T-cell (primary cell): ENCODE data around the gene CFAP54. TPM values are rescaled to one million over a fixed set of nuclear protein-coding genes. Genes with fewer than 3 reads are reported as not detected.

Experiments
- ATAC-seq, 4 experiments: fragments of 200-7000 bp in 3 of 4; fragments of 150-1000 bp in 1 of 4; cut with Tn5 transposase; replicated peaks in 1 of 4; 1 replicate in 3 of 4; 2 replicates in 1 of 4; pipeline ENCODE4 v1.10.0; 2021; ENCODE audit warnings: moderate library complexity in 3 of 4, mild to moderate bottlenecking in 2 of 4, moderate number of reproducible peaks in 1 of 4
- CTCF ChIA-PET, 2 donors: fragments of 300-600 bp; sonication (Branson Sonifier 250); formaldehyde crosslinking; loops; one replicate each; lab custom pipeline; 2022; ENCODE audit warnings: antibody characterized with exemption in 2 of 2; lab: Charles Lee
- POLR2A ChIA-PET, 2 donors: fragments of 300-600 bp; sonication (Branson Sonifier 250); formaldehyde crosslinking; loops; one replicate each; lab custom pipeline; 2022; ENCODE audit warnings: antibody characterized with exemption in 2 of 2; lab: Charles Lee
- DNase-seq, 35 experiments: peaks; one replicate each; pipeline versions ENCODE4 v3.0.0 to v3.0.0-alpha.2; 2013 to 2023
- H3K27ac ChIP-seq: one replicate; pipeline ENCODE4 v1.5.1; 2013; ENCODE audit warnings: low read length
- H3K27me3 ChIP-seq, 2 experiments: replicated peaks in 1 of 2; 1 replicate in 1 of 2; 2 replicates in 1 of 2; pipeline versions ENCODE4 v1.6.1 to v1.7.0; 2013; ENCODE audit warnings: low read length in 1 of 2, mixed read lengths in 1 of 2; ENCODE audit not compliant: control insufficient read depth in 2 of 2, insufficient read depth in 2 of 2; ENCODE audit errors: extremely low read depth in 1 of 2
- H3K36me3 ChIP-seq, 2 donors: 1 replicate in 1 of 2; 2 replicates in 1 of 2; pipeline versions ENCODE4 v1.6.1 to v1.7.0; 2013; ENCODE audit warnings: low read length in 1 of 2; ENCODE audit not compliant: control insufficient read depth in 2 of 2, insufficient read depth in 1 of 2; ENCODE audit errors: extremely low read depth in 1 of 2
- H3K4me1 ChIP-seq, 2 experiments: 1 replicate in 1 of 2; 2 replicates in 1 of 2; pipeline versions ENCODE4 v1.6.1 to v1.7.0; 2013; ENCODE audit warnings: low read length in 2 of 2, mixed read lengths in 1 of 2; ENCODE audit not compliant: insufficient read depth in 2 of 2, control insufficient read depth in 1 of 2; ENCODE audit errors: extremely low read depth in 1 of 2
- H3K4me3 ChIP-seq, 2 donors: 1 replicate in 1 of 2; 2 replicates in 1 of 2; pipeline versions ENCODE4 v1.5.1 to v1.7.0; 2013; ENCODE audit warnings: mild to moderate bottlenecking in 2 of 2, low read length in 1 of 2, moderate library complexity in 1 of 2; ENCODE audit not compliant: control insufficient read depth in 1 of 2; ENCODE audit errors: extremely low read depth in 1 of 2
- H3K9me3 ChIP-seq: 2 replicates; pipeline ENCODE4 v1.7.0; 2013
- H3K27ac Mint-ChIP-seq, 2 donors: one replicate each; pipeline ENCODE4 v1.8.0; 2020 to 2021; ENCODE audit warnings: mild to moderate bottlenecking in 2 of 2, mixed read lengths in 2 of 2
- H3K27me3 Mint-ChIP-seq, 2 donors: one replicate each; pipeline ENCODE4 v1.8.0; 2021 to 2022; ENCODE audit warnings: mixed read lengths in 2 of 2
- H3K36me3 Mint-ChIP-seq: one replicate; pipeline ENCODE4 v1.8.0; 2021; ENCODE audit warnings: mixed read lengths
- H3K4me1 Mint-ChIP-seq, 3 donors: one replicate each; pipeline ENCODE4 v1.8.0; 2020 to 2022; ENCODE audit warnings: mixed read lengths in 3 of 3, mild to moderate bottlenecking in 1 of 3
- H3K4me3 Mint-ChIP-seq, 3 donors: one replicate each; pipeline ENCODE4 v1.8.0; 2020 to 2022; ENCODE audit warnings: mild to moderate bottlenecking in 3 of 3, mixed read lengths in 3 of 3, moderate library complexity in 3 of 3
- H3K9me3 Mint-ChIP-seq, 3 donors: one replicate each; pipeline ENCODE4 v1.8.0; 2020 to 2022; ENCODE audit warnings: mixed read lengths in 3 of 3
- WGBS: methylation state at CpG from one replicate; pipeline ENCODE4 v1.1.5; 2013; ENCODE audit warnings: missing lambda C conversion rate; ENCODE audit not compliant: insufficient coverage; 5-methylcytosine and 5-hydroxymethylcytosine counted together
- total RNA-seq, 35 experiments: library from RNA in 6 of 35; stranded (reverse) in 6 of 35; fragments of 120-200 nt in 1 of 35; gene quantifications; one replicate each; pipeline versions ENCODE4 v1.2.1 to v1.2.4 and lab custom pipeline; 2013 to 2026

Gene CFAP54
- total RNA-seq, 5 donors from 2014 or later (not counting 1 experiment from before 2014, with no cell fraction given), result 0.47 to 0.95 (median 0.90) TPM

- H3K4me1 ChIP-seq, result peaks cover 12 to 22% of the 10 kb centered on the region in 2 experiments
- H3K27me3 Mint-ChIP-seq, result peaks cover 0 to 1% of the 10 kb centered on the region in 2 donors
- DNase-seq, result peak in 2 of 35 experiments; percentile 2 to 5
- H3K27me3 ChIP-seq, result no peaks in the 10 kb centered on the region
- WGBS, result 0% methylated on average over 1 of the region's 9 CpGs
- peak overlapping the region; percentile 92 to 97 for H3K27ac Mint-ChIP-seq
- no peak for ATAC-seq
- no peaks in the 10 kb centered on the region for H3K9me3 ChIP-seq
- H3K27ac ChIP-seq, result peak overlapping the region; percentile 98
- H3K9me3 Mint-ChIP-seq, result no peaks in the 10 kb centered on the region
- CTCF ChIA-PET, result interaction anchor here in 1 of 2 donors (0.5 to 0.6 kb wide), 2 partner anchors 1351 to 1645 kb away, joined by 3 to 9 read pairs; no protein-coding TSS in a partner anchor
- POLR2A ChIA-PET, result interaction anchor here in 1 of 2 donors (0.6 kb wide), 2 partner anchors 23 to 81 kb away, joined by 3 to 7 read pairs; no protein-coding TSS in a partner anchor
- no peaks in the 10 kb centered on the region for H3K36me3 ChIP-seq
- peak overlapping the region; percentile 95 to 96 (median 96) for H3K4me3 Mint-ChIP-seq
- peak overlapping the region; percentile 85 to 98 for H3K4me3 ChIP-seq
- peaks cover 3% of the 10 kb centered on the region for H3K36me3 Mint-ChIP-seq
- peaks cover 45 to 47% (median 46%) of the 10 kb centered on the region in 3 donors for H3K4me1 Mint-ChIP-seq
These were observed 417.1 kb downstream of the CFAP54 start for GRCh38 chr12:96906498-96906848.

GRCh38 chr12:96906849-96907670 lies 417.7 kb downstream of the CFAP54 start, which contains the start of gene NEDD1:
NEDD1 (plus strand) TSS chr12:96907257; CDS start chr12:96909760, 2,503 bp downstream.
- Histone ChIP-seq H3K27me3 (no peaks in the 10 kb centered on the region), H3K36me3 (no peaks in the 10 kb centered on the region), H3K4me3 (peak within 1 kb of the TSS; percentile 85 to 98), H3K27ac (peak within 1 kb of the TSS; percentile 98), H3K9me3 (no peaks in the 10 kb centered on the region), H3K4me1 (peaks cover 12 to 22% of the 10 kb centered on the region in 2 experiments)
- ChIA-PET POLR2A (interaction anchor here in 1 of 2 donors (0.6 to 1.0 kb wide), 3 partner anchors 27 to 80 kb away, joined by 3 to 7 read pairs (median 5); no protein-coding TSS in a partner anchor), CTCF (interaction anchor here (0.5 to 0.6 kb wide), 3 partner anchors 1351 to 1686 kb away, joined by 3 to 9 read pairs (median 4); no protein-coding TSS in a partner anchor)
- DNase-seq (peak; percentile 55 to 88 (median 75)), ATAC-seq (peak; percentile 86 to 87 (median 86))
- Mint-ChIP-seq H3K36me3 (peaks cover 3% of the 10 kb centered on the region), H3K4me3 (peak within 1 kb of the TSS; percentile 95 to 96 (median 96)), H3K27ac (peak within 1 kb of the TSS; percentile 95 to 97), H3K4me1 (peaks cover 48 to 50% (median 49%) of the 10 kb centered on the region in 3 donors), H3K27me3 (peaks cover 0 to 1% of the 10 kb centered on the region in 2 donors), H3K9me3 (no peaks in the 10 kb centered on the region)
- WGBS, result under 1% methylated on average over 64 of the region's 68 CpGs

- H3K4me1 ChIP-seq, result peaks cover 12 to 24% of the 10 kb centered on the region in 2 experiments
- no peaks in the 10 kb centered on the region for H3K9me3 ChIP-seq
- WGBS, result 6% methylated on average over 18 of the region's 23 CpGs
- DNase-seq, result peak in 21 of 35 experiments; percentile 1 to 47 (median 10)
- peak overlapping the region; percentile 95 to 96 (median 96) for H3K4me3 Mint-ChIP-seq
- peak; percentile 23 to 32 (median 26) for ATAC-seq
- H3K4me3 ChIP-seq, result peak overlapping the region; percentile 85 to 98
- H3K27me3 ChIP-seq, result no peaks in the 10 kb centered on the region
- H3K27ac Mint-ChIP-seq, result peak overlapping the region; percentile 95 to 97
- no peaks in the 10 kb centered on the region for H3K9me3 Mint-ChIP-seq
- POLR2A ChIA-PET, result interaction anchor here (0.5 to 1.0 kb wide), 3 partner anchors 26 to 630 kb away, joined by 3 to 5 read pairs (median 3); no protein-coding TSS in a partner anchor
- H3K4me1 Mint-ChIP-seq, result peaks cover 50 to 51% (median 51%) of the 10 kb centered on the region in 3 donors
- no peaks in the 10 kb centered on the region for H3K36me3 ChIP-seq
- H3K36me3 Mint-ChIP-seq, result peaks cover 3% of the 10 kb centered on the region
- H3K27ac ChIP-seq, result peak overlapping the region; percentile 98
- peaks cover 0 to 1% of the 10 kb centered on the region in 2 donors for H3K27me3 Mint-ChIP-seq
- CTCF ChIA-PET, result interaction anchor here in 1 of 2 donors (0.6 kb wide), 1 partner anchor 1685 kb away, joined by 4 read pairs; no protein-coding TSS in a partner anchor
These were observed 418.5 kb downstream of the CFAP54 start for GRCh38 chr12:96907671-96908422.

- ATAC-seq, result no peak
- peaks cover 50 to 55% (median 55%) of the 10 kb centered on the region in 3 donors for H3K4me1 Mint-ChIP-seq
- Histone ChIP-seq H3K4me1 (peaks cover 12 to 24% of the 10 kb centered on the region in 2 experiments), H3K4me3 (peak overlapping the region; percentile 85 to 98), H3K27ac (peak overlapping the region; percentile 98), H3K27me3 (no peaks in the 10 kb centered on the region), H3K36me3 (no peaks in the 10 kb centered on the region), H3K9me3 (no peaks in the 10 kb centered on the region)
- H3K27ac Mint-ChIP-seq, result peak overlapping the region; percentile 95 to 97
- 100% methylated on average over 2 of the region's 3 CpGs for WGBS
- CTCF ChIA-PET, result interaction anchor here in 1 of 2 donors (0.7 kb wide), 1 partner anchor 19 kb away, joined by 4 read pairs; no protein-coding TSS in a partner anchor
- POLR2A ChIA-PET, result interaction anchor here in 1 of 2 donors (0.5 kb wide), 1 partner anchor 630 kb away, joined by 3 read pairs; no protein-coding TSS in a partner anchor
- no peak for DNase-seq
- H3K36me3 Mint-ChIP-seq, result peaks cover 3% of the 10 kb centered on the region
- H3K9me3 Mint-ChIP-seq, result no peaks in the 10 kb centered on the region
- peaks cover 0 to 1% of the 10 kb centered on the region in 2 donors for H3K27me3 Mint-ChIP-seq
- H3K4me3 Mint-ChIP-seq, result peak overlapping the region; percentile 95 to 96 (median 96)
These were observed 419.0 kb downstream of the CFAP54 start for GRCh38 chr12:96908423-96908675.

GRCh38 chr12:96912261-96912660 lies 422.9 kb downstream of the CFAP54 start:
- CTCF ChIA-PET, result interaction anchor here in 1 of 2 donors (0.7 to 0.9 kb wide), 2 partner anchors 15 to 28 kb away, joined by 3 to 6 read pairs; no protein-coding TSS in a partner anchor
- ATAC-seq (no peak), DNase-seq (no peak)
- Mint-ChIP-seq H3K27me3 (no peaks in the 10 kb centered on the region), H3K36me3 (peaks cover 18% of the 10 kb centered on the region), H3K27ac (no peak overlapping the region), H3K4me3 (no peak overlapping the region), H3K4me1 (peaks cover 58 to 65% (median 63%) of the 10 kb centered on the region in 3 donors), H3K9me3 (peaks cover 0 to 7% (median 6%) of the 10 kb centered on the region in 3 donors)
- no peak overlapping the region for H3K27ac ChIP-seq
- no peak overlapping the region for H3K4me3 ChIP-seq
- no peaks in the 10 kb centered on the region for H3K9me3 ChIP-seq
- POLR2A ChIA-PET, result interaction anchor here in 1 of 2 donors (0.5 to 0.7 kb wide), 2 partner anchors 661 to 1654 kb away, joined by 4 to 9 read pairs; no protein-coding TSS in a partner anchor
- 100% methylated on average over 1 of the region's 2 CpGs for WGBS
- H3K27me3 ChIP-seq, result no peaks in the 10 kb centered on the region
- H3K4me1 ChIP-seq, result peaks cover 10 to 16% of the 10 kb centered on the region in 2 experiments
- H3K36me3 ChIP-seq, result no peaks in the 10 kb centered on the region
